Loucy (cell line): ENCODE data around the gene TRIM74.
A peak's percentile ranks its signal among the peaks of the same experiment; 100 is the strongest.
"Not testable (repeated sequence)": the region's sequence is repeated elsewhere in the genome, so short reads cannot be mapped to it uniquely, and the experiment has no call there.

Source experiments
- H2AFZ ChIP-seq: fragments of 200-600 bp; sonication (generic); 2 replicates; pipeline ENCODE4 v1.6.0; 2016; ENCODE audit warnings: antibody characterized with exemption, mild to moderate bottlenecking, low read length, moderate library complexity
- H3F3A ChIP-seq: fragments of 200-600 bp; 2 replicates; pipeline ENCODE4 v1.6.0; 2016; ENCODE audit warnings: antibody characterized with exemption, low read depth, mild to moderate bottlenecking
- H3K27me3 ChIP-seq: fragments of 200-600 bp; sonication (generic); 2 replicates; pipeline ENCODE4 v1.6.1; 2014; ENCODE audit warnings: low read length, mild to moderate bottlenecking; ENCODE audit not compliant: insufficient read depth, poor library complexity, severe bottlenecking
- H3K36me3 ChIP-seq: fragments of 200-600 bp; sonication (generic); 2 replicates; pipeline ENCODE4 v1.6.1; 2016; ENCODE audit warnings: low read length; ENCODE audit not compliant: insufficient read depth
- H3K4me1 ChIP-seq: fragments of 200-600 bp; sonication (generic); 2 replicates; pipeline ENCODE4 v1.5.1; 2014; ENCODE audit warnings: low read length, mild to moderate bottlenecking; ENCODE audit not compliant: insufficient read depth, poor library complexity, severe bottlenecking
- H3K4me2 ChIP-seq: fragments of 200-600 bp; sonication (generic); 2 replicates; pipeline ENCODE4 v1.6.0; 2014; ENCODE audit warnings: antibody characterized with exemption, low read length, low read depth, mild to moderate bottlenecking; ENCODE audit not compliant: poor library complexity, severe bottlenecking
- H3K4me3 ChIP-seq: fragments of 200-600 bp; sonication (generic); 2 replicates; pipeline ENCODE4 v1.5.1; 2014; ENCODE audit warnings: low read length, mild to moderate bottlenecking, mixed read lengths; ENCODE audit not compliant: poor library complexity, severe bottlenecking
- H3K79me2 ChIP-seq: fragments of 200-600 bp; sonication (generic); 2 replicates; pipeline ENCODE4 v1.6.1; 2014; ENCODE audit warnings: low read length; ENCODE audit not compliant: insufficient read depth
- H3K9ac ChIP-seq: fragments of 200-600 bp; sonication (generic); 2 replicates; pipeline ENCODE4 v1.6.0; 2014; ENCODE audit warnings: mild to moderate bottlenecking, low read depth, low read length, moderate library complexity; ENCODE audit not compliant: poor library complexity, severe bottlenecking
- H3K9me2 ChIP-seq: fragments of 200-600 bp; sonication (generic); replicated peaks from 2 replicates; pipeline ENCODE4 v1.6.1; 2016; ENCODE audit warnings: low read depth, low read length, mixed read lengths
- H3K9me3 ChIP-seq: fragments of 200-600 bp; sonication (generic); 2 replicates; pipeline ENCODE4 v1.6.1; 2014; ENCODE audit warnings: mild to moderate bottlenecking, antibody characterized with exemption, low read length, low read depth; ENCODE audit not compliant: insufficient read depth
- H4K20me1 ChIP-seq: fragments of 200-600 bp; sonication (generic); 2 replicates; pipeline ENCODE4 v1.6.0; 2014; ENCODE audit warnings: antibody characterized with exemption, low read length, mild to moderate bottlenecking; ENCODE audit not compliant: insufficient read depth, poor library complexity, severe bottlenecking

TRIM74 gene

DNA sequence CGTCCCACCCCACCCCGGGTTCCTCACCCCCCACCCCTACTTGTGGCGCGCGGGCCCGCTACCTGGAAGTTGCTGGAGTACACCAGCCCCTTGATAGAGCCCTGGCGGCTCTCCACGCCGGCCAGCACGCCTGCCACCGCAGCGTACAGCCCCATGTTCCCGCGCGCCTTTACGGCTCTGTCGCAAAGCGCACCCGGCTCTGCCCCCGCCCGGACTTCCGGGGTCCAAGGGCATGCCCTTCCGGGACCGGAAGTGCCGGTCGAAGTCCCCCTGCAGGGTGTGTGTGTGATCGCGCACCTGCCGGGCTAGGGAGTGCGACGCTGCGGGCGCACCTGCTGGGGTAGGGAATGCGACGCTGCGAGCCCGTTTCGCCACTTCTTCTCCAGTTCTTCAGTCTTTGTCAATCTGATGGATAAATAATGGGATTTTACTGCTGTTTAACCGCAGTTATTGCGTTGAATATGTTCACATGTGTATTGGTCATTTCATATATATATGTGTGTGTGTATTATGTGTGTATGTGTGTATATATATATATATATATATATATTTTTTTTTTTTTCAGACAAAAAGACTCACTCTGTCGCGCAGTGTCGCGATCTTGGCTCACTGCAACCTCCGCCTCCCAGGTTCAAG, 14.6 kb downstream of the TRIM74 start:
- not testable (repeated sequence) for H3K79me2 ChIP-seq, H3K36me3 ChIP-seq, H3K9me3 ChIP-seq, H3K4me1 ChIP-seq, H2AFZ ChIP-seq, H3K4me2 ChIP-seq, H3K9me2 ChIP-seq, H3K9ac ChIP-seq, H3F3A ChIP-seq, H4K20me1 ChIP-seq, H3K27me3 ChIP-seq
- peak overlapping the region; percentile 57 for H3K4me3 ChIP-seq

- H3K4me3 ChIP-seq, result peak overlapping the region; percentile 53
- not testable (repeated sequence) for H3K4me2 ChIP-seq, H3K27me3 ChIP-seq, H4K20me1 ChIP-seq, H3K9ac ChIP-seq, H3K4me1 ChIP-seq, H2AFZ ChIP-seq, H3K9me2 ChIP-seq, H3K36me3 ChIP-seq, H3F3A ChIP-seq, H3K9me3 ChIP-seq, H3K79me2 ChIP-seq
These were observed 15.2 kb downstream of the TRIM74 start for GRCh38 chr7:72953901-72954562.

GRCh38 chr7:72950432-72950831, 18.8 kb downstream of the TRIM74 start:
- H3K27me3 ChIP-seq, H3K4me1 ChIP-seq, H2AFZ ChIP-seq, H3K9me2 ChIP-seq, H3K9ac ChIP-seq, H3K36me3 ChIP-seq, H3K9me3 ChIP-seq, H3F3A ChIP-seq, H3K79me2 ChIP-seq, H3K4me2 ChIP-seq, H4K20me1 ChIP-seq, H3K4me3 ChIP-seq: not testable (repeated sequence)

- H3K9ac ChIP-seq, H3K4me3 ChIP-seq, H3K9me2 ChIP-seq, H3K9me3 ChIP-seq, H3F3A ChIP-seq, H2AFZ ChIP-seq, H3K4me2 ChIP-seq, H3K79me2 ChIP-seq, H3K36me3 ChIP-seq, H3K4me1 ChIP-seq, H4K20me1 ChIP-seq, H3K27me3 ChIP-seq: not testable (repeated sequence)
These were observed 19.6 kb downstream of the TRIM74 start for GRCh38 chr7:72949686-72950085.

DNA sequence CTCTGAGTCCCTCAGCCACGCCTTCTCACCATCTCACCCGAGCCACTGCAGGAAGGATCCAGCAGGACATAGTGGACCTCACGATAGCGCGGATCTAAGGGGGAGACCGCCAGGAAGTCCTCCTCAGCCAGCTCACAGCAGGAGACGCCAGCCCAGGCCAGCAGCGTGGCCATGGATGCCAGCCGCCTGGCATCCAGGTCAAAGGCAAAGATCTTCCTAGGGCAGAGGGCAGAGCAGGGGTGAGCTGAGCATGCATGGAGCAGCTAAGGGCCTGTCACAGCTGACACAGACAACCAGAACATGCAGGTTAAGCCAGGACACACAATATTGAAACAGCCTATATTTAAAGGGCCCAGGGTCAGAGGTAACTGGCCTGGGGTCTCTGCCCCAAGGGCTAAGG, 20.0 kb downstream of the TRIM74 start:
- H2AFZ ChIP-seq, H3K4me2 ChIP-seq, H4K20me1 ChIP-seq: not testable (repeated sequence)

DNA sequence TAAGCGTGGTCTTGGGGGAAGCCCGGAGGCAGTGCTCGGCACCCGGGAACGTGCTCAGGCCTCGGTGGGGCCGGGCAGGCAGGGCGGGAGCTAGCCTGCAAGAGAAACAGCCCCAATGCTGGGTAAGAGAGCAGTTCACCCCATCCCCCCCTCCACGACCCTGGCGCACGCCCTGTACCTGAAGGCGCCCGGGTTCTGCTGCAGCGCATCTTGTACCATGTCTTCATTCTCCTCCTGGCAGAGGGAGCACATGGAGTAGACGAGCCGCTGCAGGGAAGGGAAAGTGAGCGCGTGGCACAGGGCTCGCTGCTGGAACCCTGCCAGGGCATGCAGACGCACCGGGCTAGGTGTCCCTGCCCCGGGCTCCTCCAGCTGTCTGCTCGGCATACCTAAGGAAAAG, 20.6 kb downstream of the TRIM74 start:
- H3K36me3 ChIP-seq, H3K9me3 ChIP-seq, H4K20me1 ChIP-seq, H3K4me3 ChIP-seq, H3K9ac ChIP-seq, H3K79me2 ChIP-seq, H2AFZ ChIP-seq, H3K4me2 ChIP-seq, H3K27me3 ChIP-seq, H3K4me1 ChIP-seq, H3F3A ChIP-seq, H3K9me2 ChIP-seq: not testable (repeated sequence)

More for the DNA sequence above, 20.0 kb downstream of the TRIM74 start:
- not testable (repeated sequence) for H3K27me3 ChIP-seq, H3K9me3 ChIP-seq, H3K79me2 ChIP-seq, H3K36me3 ChIP-seq, H3F3A ChIP-seq, H3K4me1 ChIP-seq, H3K4me3 ChIP-seq, H3K9me2 ChIP-seq, H3K9ac ChIP-seq
